ENCODE results near the gene RTN4.

GRCh38 chr2:54941248-54941984 lies 108.8 kb downstream of the RTN4 start:
- TF ChIP-seq CTCF (optimal IDR thresholded peaks at IDR 0.05 in 1 of 3, IDR thresholded peaks at IDR 0.05 in 1 of 3, conservative IDR thresholded peaks at IDR 0.05 in 1 of 3; ENCODE audit: extremely low read depth in 1 of 3, insufficient read depth in 2 of 3, low read length in 3 of 3): no peak
- TF ChIP-seq EZH2 (IDR thresholded peaks at IDR 0.05; ENCODE audit: low read length): no peak
